HG03025 (cell line): Measurements from ENCODE around the gene STAT3.
"Not testable (repeated sequence)": the region's sequence is repeated elsewhere in the genome, so short reads cannot be mapped to it uniquely, and the experiment has no call there.

Experiments
- ATAC-seq: cut with Tn5 transposase; IDR thresholded peaks from one replicate; pipeline ENCODE4 v1.9.1; 2021; ENCODE audit warnings: mild to moderate bottlenecking, moderate library complexity; ENCODE audit not compliant: unreplicated experiment, low FRiP score

STAT3 gene

GRCh38 chr17:42321555-42321954, 66.7 kb downstream of the STAT3 start:
- no peak for ATAC-seq

DNA sequence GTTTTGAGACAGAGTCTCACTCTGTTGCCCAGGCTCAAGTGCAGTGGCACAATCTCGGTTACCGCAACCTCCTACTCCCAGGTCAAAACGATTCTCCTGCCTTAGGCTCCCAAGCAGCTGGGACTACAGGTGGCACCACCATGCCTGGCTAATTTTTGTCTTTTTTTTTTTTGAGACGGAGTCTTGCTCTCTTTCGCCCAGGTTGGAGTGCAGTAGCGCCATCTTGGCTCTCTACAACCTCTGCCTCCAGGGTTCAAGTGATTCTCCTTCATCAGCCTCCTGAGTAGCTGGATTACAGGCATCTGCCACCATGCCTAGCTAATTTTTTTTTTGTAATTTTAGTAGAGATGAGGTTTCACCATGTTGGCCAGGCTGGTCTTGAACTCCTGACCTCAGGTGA, 70.3 kb downstream of the STAT3 start:
- ATAC-seq, result not testable (repeated sequence)

DNA sequence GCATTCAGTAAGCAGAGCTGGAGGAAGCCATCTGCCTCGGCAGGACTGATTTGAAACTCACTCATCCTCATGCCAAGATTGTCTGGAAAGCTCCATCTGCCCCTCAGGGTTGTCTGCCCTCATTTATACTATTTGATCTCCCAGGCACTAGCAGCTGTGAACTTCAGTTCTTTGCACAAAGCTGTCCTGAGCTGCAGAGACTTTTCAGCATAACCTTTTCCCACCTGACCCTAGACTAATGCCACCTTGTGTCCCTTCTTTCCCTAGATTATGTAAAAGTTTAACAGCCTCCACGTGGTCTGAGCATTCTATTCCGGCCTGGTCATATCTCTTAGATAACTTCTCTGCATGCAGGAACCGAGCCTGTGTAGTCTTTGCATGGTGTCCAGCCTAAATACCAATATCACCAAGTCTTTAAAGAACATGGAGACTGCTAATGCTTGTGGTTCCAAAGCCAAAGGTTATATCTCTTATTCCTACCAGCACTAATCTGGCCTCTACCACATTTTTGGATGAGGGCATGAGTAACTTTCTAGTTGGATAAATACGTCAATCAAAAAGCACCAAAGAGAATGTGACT, 70.9 kb downstream of the STAT3 start:
- ATAC-seq, result no peak

DNA sequence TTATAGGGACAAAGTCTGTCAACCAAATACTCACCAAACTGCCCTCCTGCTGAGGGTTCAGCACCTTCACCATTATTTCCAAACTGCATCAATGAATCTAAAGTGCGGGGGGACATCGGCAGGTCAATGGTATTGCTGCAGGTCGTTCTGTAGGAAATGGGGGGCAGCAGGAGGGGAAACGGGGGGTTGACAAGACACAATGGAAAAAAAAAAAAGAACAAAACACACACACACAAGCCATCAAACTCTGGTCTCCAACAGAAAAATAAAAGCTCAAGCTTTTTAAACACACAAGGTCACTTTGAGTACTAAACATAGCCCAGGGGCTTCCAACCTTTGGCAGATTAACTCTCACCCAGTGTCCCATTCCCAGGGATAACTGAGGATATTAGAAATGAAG, 71.5 kb downstream of the STAT3 start:
- ATAC-seq, result no peak

DNA sequence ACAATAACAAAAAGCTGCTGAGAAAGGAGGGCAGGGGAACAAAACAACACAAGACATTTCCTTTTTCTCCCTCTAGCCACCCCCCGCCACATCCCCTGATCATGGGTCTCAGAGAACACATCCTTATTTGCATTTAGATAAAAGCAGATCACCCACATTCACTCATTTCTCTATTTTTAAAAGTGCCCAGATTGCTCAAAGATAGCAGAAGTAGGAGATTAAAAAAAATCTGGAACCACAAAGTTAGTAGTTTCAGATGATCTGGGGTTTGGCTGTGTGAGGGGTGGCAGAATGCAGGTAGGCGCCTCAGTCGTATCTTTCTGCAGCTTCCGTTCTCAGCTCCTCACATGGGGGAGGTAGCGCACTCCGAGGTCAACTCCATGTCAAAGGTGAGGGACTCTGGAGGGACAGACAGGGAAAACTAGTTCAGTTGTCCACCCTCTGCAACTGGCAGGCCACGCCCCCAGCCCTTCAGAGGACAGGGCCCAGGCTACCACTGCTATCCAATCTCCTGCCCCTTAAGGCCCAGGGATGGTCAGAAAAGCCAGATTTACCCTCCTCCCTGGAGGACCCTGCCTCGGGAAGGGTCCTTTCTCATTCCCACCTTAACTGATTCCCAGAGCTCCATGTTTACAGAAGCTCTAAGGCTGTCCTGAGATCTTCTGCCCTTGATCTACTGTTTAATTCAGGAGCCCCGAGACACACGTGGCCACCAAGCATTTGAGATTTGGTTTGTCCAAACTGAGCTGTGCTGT, 72.7 kb downstream of the STAT3 start:
- no peak for ATAC-seq

- no peak for ATAC-seq
Measured at GRCh38 chr17:42313773-42314566, 74.3 kb downstream of the STAT3 start.

GRCh38 chr17:42313389-42313772, 74.9 kb downstream of the STAT3 start:
- no peak for ATAC-seq

DNA sequence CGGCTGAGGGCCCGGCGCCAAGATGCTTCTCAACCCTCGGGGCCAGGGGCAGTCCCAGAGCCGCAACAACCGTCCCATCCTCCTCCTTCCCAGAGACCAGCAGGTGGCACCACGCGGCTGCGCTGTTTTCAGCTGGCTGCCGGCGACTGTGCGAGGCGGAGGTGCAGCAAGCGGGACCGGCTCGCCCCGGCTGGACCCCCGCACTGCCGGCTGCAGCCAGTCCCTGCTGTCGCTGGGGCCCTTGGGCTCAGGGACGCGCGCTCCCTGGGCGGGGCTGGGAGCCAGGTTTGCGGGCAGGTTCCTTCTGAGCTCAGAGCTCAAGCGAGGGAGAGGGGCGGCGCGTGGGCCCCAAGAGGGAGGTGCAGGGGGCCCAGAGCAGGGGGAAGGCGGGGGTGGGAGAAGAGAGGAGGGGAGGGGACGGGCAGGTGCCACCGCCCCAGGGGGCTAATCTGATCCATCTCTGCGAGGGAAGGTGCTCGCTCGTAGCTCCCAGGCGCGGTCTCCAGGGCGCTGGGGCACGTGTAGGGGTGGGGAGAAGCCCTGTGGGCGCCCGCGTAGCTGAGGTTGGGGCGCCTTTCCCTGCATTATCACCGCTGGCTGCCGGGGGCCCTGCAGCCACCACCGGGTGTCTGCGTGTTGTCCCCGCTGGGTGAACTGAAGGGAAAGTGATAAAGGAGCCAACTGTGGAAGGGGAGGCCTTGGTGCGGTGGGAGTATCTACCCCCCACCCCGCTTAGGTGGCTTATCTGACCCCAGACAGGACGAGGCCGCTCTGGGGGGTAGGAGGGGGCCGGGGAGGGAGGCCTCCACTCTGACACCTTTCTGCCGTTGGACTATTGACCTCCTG, 75.7 kb downstream of the STAT3 start:
- no peak for ATAC-seq

DNA sequence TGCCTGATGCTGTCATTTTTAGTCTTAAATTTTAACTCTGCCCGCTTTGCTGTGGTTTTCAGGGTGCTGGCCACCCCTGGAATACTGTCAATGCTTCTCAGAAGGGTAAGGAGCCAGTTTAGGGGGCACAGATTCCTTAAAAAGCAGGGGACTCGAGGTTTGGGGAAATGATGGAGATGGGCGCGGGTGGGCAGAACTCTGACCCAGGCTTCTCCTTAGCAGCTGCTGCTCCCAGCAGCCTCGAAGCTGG, 76.3 kb downstream of the STAT3 start:
- no peak for ATAC-seq

DNA sequence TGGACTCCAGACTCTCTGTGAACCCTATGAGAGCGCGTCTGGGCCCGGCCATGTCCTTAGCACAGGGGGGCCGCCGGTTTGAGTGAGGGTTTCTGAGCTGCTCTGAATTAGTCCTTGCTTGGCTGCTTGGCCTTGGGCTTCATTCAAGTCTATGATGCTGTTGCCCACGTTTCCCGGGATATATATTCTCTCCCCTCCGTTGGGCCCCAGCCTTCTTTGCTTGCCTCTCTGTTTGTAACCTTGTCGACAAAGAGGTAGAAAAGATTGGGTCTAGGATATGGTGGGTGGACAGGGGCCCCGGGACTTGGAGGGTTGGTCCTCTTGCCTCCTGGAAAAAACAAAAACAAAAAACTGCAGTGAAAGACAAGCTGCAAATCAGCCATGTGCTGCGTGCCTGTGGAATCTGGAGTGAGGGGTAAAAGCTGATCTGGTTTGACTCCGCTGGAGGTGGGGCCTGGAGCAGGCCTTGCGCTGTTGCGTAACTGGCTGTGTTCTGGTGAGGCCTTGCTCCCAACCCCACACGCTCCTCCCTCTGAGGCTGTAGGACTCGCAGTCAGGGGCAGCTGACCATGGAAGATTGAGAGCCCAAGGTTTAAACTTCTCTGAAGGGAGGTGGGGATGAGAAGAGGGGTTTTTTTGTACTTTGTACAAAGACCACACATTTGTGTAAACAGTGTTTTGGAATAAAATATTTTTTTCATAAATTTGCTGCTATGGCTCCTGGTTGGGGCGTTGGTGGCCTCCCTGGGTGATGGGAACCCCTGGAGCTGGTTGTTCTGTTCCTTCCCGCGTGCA, 76.8 kb downstream of the STAT3 start:
- no peak for ATAC-seq

DNA sequence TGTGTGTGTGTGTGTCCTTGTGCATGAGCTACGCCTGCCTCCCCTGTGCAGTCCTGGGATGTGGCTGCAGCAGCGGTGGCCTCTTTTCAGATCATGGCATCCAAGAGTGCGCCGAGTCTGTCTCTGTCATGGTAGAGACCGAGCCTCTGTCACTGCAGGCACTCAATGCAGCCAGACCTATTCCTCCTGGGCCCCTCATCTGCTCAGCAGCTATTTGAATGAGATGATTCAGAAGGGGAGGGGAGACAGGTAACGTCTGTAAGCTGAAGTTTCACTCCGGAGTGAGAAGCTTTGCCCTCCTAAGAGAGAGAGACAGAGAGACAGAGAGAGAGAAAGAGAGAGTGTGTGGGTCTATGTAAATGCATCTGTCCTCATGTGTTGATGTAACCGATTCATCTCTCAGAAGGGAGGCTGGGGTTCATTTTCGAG, 77.4 kb downstream of the STAT3 start:
- ATAC-seq, result no peak

GRCh38 chr17:42309986-42310786, 78.1 kb downstream of the STAT3 start:
- no peak for ATAC-seq

DNA sequence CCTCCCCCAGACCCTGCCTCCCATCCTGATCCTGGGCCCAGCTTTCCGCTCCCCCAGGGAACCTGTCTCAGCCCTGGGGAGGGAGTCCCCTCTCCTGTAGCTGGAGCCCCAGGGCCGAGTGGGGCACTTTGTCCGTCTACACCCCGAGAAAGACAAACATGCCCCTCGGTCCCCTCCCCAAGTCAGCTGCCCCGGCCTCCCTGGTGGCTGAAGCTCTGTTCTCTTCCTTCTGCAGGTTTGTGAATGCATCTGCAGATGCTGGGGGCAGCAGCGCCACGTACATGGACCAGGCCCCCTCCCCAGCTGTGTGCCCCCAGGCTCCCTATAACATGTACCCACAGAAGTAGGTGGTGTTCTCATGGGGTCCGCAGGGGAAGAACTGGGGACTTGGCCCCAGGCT, 79.1 kb downstream of the STAT3 start:
- no peak for ATAC-seq

- ATAC-seq, result no peak
Measured at GRCh38 chr17:42308446-42308845, 79.8 kb downstream of the STAT3 start.

DNA sequence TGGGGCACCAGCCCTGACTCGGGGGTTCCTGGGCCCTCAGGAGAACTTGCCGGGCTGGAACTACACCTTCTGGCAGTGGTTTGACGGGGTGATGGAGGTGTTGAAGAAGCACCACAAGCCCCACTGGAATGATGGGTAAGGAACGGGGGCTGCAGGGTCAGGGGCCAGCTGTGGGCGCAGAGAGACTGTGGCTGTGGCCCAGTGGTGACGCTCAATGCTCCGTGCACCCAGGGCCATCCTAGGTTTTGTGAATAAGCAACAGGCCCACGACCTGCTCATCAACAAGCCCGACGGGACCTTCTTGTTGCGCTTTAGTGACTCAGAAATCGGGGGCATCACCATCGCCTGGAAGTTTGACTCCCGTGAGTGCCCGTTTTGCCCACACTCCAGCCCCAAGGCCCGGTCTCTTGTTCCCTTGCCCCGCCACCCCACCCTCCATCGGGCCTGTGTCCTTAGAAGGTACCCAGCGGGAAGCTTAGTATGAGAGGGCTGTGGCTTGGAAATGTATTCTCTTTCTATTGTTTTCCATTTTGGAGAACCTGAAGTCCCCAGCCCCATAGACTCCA, 80.8 kb downstream of the STAT3 start:
- ATAC-seq, result no peak

DNA sequence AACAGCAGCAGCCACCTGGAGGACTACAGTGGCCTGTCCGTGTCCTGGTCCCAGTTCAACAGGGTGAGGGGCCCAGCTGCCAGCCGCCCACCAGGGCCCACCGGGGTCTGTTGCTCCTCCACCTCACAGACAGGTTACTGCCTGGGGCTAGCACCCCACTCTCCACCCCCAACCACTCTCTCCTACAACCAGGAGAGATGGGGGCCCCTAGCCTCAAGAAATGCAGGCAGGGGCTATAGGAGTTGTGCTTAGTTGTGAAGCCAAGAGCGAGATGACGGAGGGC, 81.9 kb downstream of the STAT3 start:
- ATAC-seq, result no peak

DNA sequence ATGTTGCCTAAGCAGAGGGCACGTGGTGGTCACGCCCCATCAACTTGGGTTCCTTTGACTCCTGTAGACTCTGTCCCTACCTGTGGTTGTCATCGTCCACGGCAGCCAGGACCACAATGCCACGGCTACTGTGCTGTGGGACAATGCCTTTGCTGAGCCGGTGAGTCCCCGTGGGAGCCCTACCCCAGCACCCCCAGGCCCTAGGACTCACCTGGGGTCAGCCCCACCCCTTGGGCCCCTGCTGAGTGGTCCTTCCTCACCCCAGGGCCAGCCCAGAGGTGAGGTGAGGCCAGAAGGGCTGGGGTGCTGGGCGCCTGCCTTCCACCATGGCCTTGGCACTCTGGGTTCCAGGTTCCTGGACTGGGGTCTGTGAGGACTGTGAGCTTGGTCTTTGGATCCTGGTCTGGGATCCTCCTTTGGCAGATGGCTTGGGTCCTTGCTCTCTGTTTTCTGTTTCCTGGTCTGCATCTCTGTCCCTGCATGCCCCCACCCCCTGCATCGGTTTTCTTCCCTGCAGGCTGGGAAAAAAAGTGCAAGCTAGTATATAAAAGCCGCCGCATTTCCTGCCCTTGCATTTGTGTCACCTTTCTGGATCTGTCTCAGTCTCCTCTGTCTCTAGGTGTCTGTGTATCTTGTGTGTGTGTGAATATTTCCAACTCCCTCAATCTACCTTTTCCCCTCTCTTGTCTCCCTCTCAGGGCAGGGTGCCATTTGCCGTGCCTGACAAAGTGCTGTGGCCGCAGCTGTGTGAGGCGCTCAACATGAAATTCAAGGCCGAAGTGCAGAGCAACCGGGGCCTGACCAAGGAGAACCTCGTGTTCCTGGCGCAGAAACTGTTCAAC, 82.5 kb downstream of the STAT3 start:
- no peak for ATAC-seq

DNA sequence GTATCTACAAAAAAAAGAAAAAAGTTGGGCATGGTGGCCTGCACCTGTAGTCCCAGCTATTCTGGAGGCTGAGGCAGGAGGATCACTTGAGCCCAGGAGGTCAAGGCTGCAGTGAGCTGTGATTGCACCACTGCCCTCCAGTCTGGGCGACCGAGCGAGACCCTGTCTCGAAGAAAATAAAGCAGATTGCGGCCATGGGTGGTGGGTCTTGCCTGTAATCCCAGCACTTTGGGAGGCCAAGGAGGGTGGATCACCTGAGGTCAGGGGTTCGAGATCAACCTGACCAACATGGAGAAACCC, 83.3 kb downstream of the STAT3 start:
- not testable (repeated sequence) for ATAC-seq
